K562 (cell line): ENCODE measurements around the gene MPST. TPM values are rescaled to one million over a fixed set of nuclear protein-coding genes. Genes with fewer than 3 reads are reported as not detected.

Source experiments
- ATAC-seq: fragments of 200-7000 bp; cut with Tn5 transposase; 3 replicates; pipeline ENCODE4 v1.9.1; 2020; ENCODE audit warnings: moderate library complexity
- BruUV-seq: library from RNA; stranded (reverse); fragments of 400-500 nt; replicated peaks from 2 replicates; lab custom pipeline; 2021; lab: Mats Ljungman, UMichigan
- CTCF ChIA-PET: fragments of 300-600 bp; formaldehyde crosslinking; extraction: SDS; loops from one replicate; lab custom pipeline; 2021; ENCODE audit warnings: low intra/inter-chr PET ratio; lab: Yijun Ruan, JAX
- POLR2A ChIA-PET: fragments of 300-600, 350-650 bp; sonication (Branson Sonifier 250); formaldehyde crosslinking; extraction: SDS; loops from one replicate; lab custom pipeline; 2021; ENCODE audit warnings: antibody characterized with exemption, inconsistent platforms; lab: Yijun Ruan, JAX
- DNase-seq, 4 experiments: peaks; one replicate each; pipeline versions ENCODE4 v3.0.0 to v3.0.0-alpha.2; 2011 to 2018; ENCODE audit warnings: low spot score in 3 of 4, mixed read lengths in 3 of 4; ENCODE audit errors: extremely low read depth in 1 of 4
- FAIRE-seq: peaks from 2 replicates; lab custom pipeline; 2011; peaks lifted over from hg19 to GRCh38; lab: Jason Lieb, UNC
- H2AFZ ChIP-seq: 2 replicates; pipeline ENCODE4 v1.6.0; 2011; ENCODE audit warnings: low read depth, low read length, control low read depth, inconsistent platforms
- H3K27ac ChIP-seq: fragments of 200-600 bp; 3 replicates; pipeline ENCODE4 v1.8.0; 2011; ENCODE audit warnings: low read depth, mild to moderate bottlenecking, control low read depth, inconsistent platforms, low read length, moderate library complexity, mixed read lengths; ENCODE audit errors: extremely low read depth
- H3K27me3 ChIP-seq, 2 experiments: fragments of 300-600 bp in 1 of 2; 2 replicates in 1 of 2; 3 replicates in 1 of 2; pipeline versions ENCODE4 v1.6.0 to v1.8.0; 2011; ENCODE audit warnings: inconsistent platforms in 2 of 2, low read length in 2 of 2, mild to moderate bottlenecking in 1 of 2, mixed read lengths in 1 of 2, moderate library complexity in 1 of 2; ENCODE audit not compliant: control insufficient read depth in 2 of 2, insufficient read depth in 2 of 2
- H3K36me3 ChIP-seq: fragments of 300-600 bp; 3 replicates; pipeline ENCODE4 v1.8.0; 2011; ENCODE audit warnings: mild to moderate bottlenecking, low read length, inconsistent platforms; ENCODE audit not compliant: control insufficient read depth, insufficient read depth
- H3K4me1 ChIP-seq, 2 experiments: fragments of 200-600 bp in 1 of 2; replicated peaks in 1 of 2; 2 replicates in 1 of 2; 3 replicates in 1 of 2; pipeline versions ENCODE4 v1.5.1 to v1.8.0; 2011; ENCODE audit warnings: inconsistent platforms in 2 of 2, low read length in 2 of 2, mild to moderate bottlenecking in 1 of 2, mixed read lengths in 1 of 2, moderate library complexity in 1 of 2; ENCODE audit not compliant: control insufficient read depth in 2 of 2, insufficient read depth in 2 of 2
- H3K4me2 ChIP-seq: 2 replicates; pipeline ENCODE4 v1.6.1; 2011; ENCODE audit warnings: low read length, control low read depth, inconsistent platforms, mixed read lengths; ENCODE audit not compliant: insufficient read depth
- H3K4me3 ChIP-seq: fragments of 200-600 bp; sonication (generic), shearing (Covaris generic); 2 replicates; pipeline ENCODE4 v1.5.1; 2016; ENCODE audit warnings: control low read depth, inconsistent platforms
- H3K79me2 ChIP-seq: fragments of 200-600 bp; 3 replicates; pipeline ENCODE4 v1.8.0; 2011; ENCODE audit warnings: low read length, inconsistent platforms; ENCODE audit not compliant: control insufficient read depth, insufficient read depth
- H3K9ac ChIP-seq, 2 experiments: 2 replicates each; pipeline versions ENCODE4 v1.6.0 to v1.6.1; 2011; ENCODE audit warnings: low read depth in 2 of 2, low read length in 2 of 2, control low read depth in 1 of 2, inconsistent platforms in 1 of 2, mild to moderate bottlenecking in 1 of 2, mixed read lengths in 1 of 2; ENCODE audit not compliant: insufficient read depth in 1 of 2
- H3K9me1 ChIP-seq: one replicate; pipeline ENCODE4 v1.6.0; 2011; ENCODE audit warnings: inconsistent platforms, mild to moderate bottlenecking, low read length, moderate library complexity; ENCODE audit not compliant: control insufficient read depth, insufficient read depth
- H3K9me3 ChIP-seq: replicated peaks from 2 replicates; pipeline ENCODE4 v1.5.1; 2011; ENCODE audit warnings: low read depth, low read length, inconsistent platforms; ENCODE audit not compliant: control insufficient read depth, insufficient read depth
- H4K20me1 ChIP-seq: replicated peaks from 2 replicates; pipeline ENCODE4 v1.6.1; 2011; ENCODE audit warnings: low read length, inconsistent platforms, mixed read lengths; ENCODE audit not compliant: control insufficient read depth, insufficient read depth
- EZH2 ChIP-seq: IDR thresholded peaks from 2 replicates; pipeline ENCODE4 v1.6.1; 2012; ENCODE audit warnings: low read depth, mild to moderate bottlenecking, inconsistent platforms, low read length, borderline replicate concordance
- POLR2G ChIP-seq: fragments of 200-400 bp; formaldehyde crosslinking; IDR thresholded peaks from 2 replicates; pipeline ENCODE4 v1.6.1; 2017; ENCODE audit warnings: low read depth, mild to moderate bottlenecking, antibody characterized with exemption, low read length, moderate library complexity
- RBFOX2 ChIP-seq: fragments of 200-400 bp; formaldehyde crosslinking; IDR thresholded peaks from 2 replicates; pipeline ENCODE4 v1.6.1; 2017; ENCODE audit warnings: low read depth, mild to moderate bottlenecking, low read length, moderate library complexity
- ZBED1 ChIP-seq: IDR thresholded peaks from 2 replicates; pipeline ENCODE4 v1.6.1; 2014
- ZBTB33 ChIP-seq: sonication (generic); formaldehyde crosslinking; IDR thresholded peaks from 2 replicates; pipeline ENCODE4 v1.8.1; 2023; ENCODE audit warnings: mild to moderate bottlenecking, missing genetic modification reagents
- ZFPM2 ChIP-seq: fragments of 250-450 bp; sonication (Bioruptor Pico); IDR thresholded peaks from 2 replicates; pipeline ENCODE4 v1.5.1; 2022; ENCODE audit warnings: mild to moderate bottlenecking
- ZNF133 ChIP-seq: fragments of 250-450 bp; sonication (Bioruptor Pico); IDR thresholded peaks from 2 replicates; pipeline ENCODE4 v1.4.0; 2020; ENCODE audit warnings: mild to moderate bottlenecking
- WGBS: fragments of 100-300 bp; shearing (Covaris generic); methylation state at CpG from one replicate; pipeline ENCODE4 v1.1.6; 2016; ENCODE audit warnings: low coverage, mixed read lengths; ENCODE audit not compliant: insufficient coverage; ENCODE audit errors: missing lambda C conversion rate; 5-methylcytosine and 5-hydroxymethylcytosine counted together
- in situ Hi-C: fragments of 300-500 bp; cut with MboI; formaldehyde crosslinking; loops from 4 replicates; pipeline ENCODE4 v1.15.0; 2018; ENCODE audit warnings: inconsistent platforms, mixed read lengths
- intact Hi-C: fragments of 100-400 bp; cut with micrococcal nuclease; formaldehyde crosslinking; loops from 2 replicates; pipeline ENCODE4 v1.14.2; 2022
- polyA plus RNA-seq, 8 experiments: library from polyadenylated mRNA; depleted of rRNA in 4 of 8; stranded (reverse) in 5 of 8; unstranded in 3 of 8; fragments of >200 nt; fragmentation: Nextera tagmentation in 2 of 8; fragmentation: Illumina TruSeq in 1 of 8; extraction: Ambion mirVana in 2 of 8; extraction: Trizol in 1 of 8; gene quantifications; 2 replicates each; pipeline versions ENCODE4 v1.2.1 to v1.2.3, GENCODE V29; 2011 to 2014; ENCODE audit warnings: inconsistent platforms in 1 of 8, missing spikeins in 1 of 8
- total RNA-seq, 7 experiments: library from RNA; depleted of rRNA in 6 of 7; stranded (reverse); fragments of >200 nt in 6 of 7; fragmentation: Illumina TruSeq in 2 of 7; extraction: Trizol in 2 of 7; gene quantifications; 2 replicates each; pipeline versions ENCODE4 v1.2.1 to v1.2.3, GENCODE V29; 2011 to 2021; ENCODE audit warnings: low replicate concordance in 1 of 7

The MPST gene
- total and polyA plus RNA-seq, 9 of the 15 experiments (the other 6 are each of a cell fraction or from before 2014, with no cell fraction given) = 0.65 to 104 (median 24.3) TPM

DNA sequence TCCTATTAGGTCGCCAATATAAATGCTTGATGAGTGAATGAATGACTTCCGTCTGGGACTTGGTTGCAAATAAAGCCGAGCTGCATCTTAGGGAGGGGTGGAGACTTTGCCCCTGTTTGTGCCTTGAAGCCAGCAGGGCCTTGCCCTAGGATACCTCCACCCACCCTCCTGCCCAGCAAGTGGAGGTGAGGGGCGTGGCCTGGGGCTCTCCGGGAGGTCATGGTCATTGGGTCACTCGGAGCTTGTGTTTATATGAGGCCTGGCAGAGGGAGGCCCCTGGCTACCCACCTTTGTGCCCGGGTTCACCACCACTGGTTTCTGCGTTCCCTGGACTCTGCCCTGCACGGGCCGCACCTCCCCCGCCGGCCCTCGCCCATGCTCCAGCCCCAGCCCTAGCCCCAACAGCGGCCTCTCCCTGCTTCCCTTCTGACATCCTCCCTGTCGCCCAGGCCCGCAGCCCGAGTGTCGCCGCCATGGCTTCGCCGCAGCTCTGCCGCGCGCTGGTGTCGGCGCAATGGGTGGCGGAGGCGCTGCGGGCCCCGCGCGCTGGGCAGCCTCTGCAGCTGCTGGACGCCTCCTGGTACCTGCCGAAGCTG, 4.3 kb downstream of the MPST start:
- POLR2A ChIA-PET = interaction anchor here (0.6 kb wide), 1 partner anchor 65 kb away, joined by 3 read pairs; no protein-coding TSS in a partner anchor

DNA sequence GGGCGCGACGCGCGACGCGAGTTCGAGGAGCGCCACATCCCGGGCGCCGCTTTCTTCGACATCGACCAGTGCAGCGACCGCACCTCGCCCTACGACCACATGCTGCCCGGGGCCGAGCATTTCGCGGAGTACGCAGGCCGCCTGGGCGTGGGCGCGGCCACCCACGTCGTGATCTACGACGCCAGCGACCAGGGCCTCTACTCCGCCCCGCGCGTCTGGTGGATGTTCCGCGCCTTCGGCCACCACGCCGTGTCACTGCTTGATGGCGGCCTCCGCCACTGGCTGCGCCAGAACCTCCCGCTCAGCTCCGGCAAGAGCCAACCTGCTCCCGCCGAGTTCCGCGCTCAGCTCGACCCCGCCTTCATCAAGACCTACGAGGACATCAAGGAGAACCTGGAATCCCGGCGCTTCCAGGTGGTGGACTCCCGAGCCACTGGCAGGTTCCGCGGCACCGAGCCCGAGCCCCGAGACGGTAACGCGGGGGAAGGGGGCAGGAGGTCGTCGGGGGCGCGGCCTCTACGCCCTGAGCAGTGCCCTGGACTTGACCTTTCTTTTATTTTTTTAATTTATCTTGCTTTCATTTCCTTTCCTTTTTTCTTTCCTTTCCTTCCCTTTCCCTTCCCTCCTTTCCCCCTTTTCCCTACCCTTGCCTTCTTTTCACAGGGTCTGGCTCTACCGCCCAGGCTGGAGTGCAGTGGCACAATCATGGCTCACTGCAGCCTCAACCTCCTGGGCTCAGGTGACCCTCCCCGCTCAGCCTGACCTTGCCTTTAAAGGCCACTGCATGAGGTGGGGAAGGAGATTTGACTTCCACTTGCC, 5.0 kb downstream of the MPST start:
- peaks cover 56% of the 10 kb centered on the region; the same call in 2 of the 3 replicates for H3K36me3 ChIP-seq
- no peaks in the 10 kb centered on the region for H4K20me1 ChIP-seq
- POLR2A ChIA-PET = interaction anchor here (0.6 kb wide), 1 partner anchor 65 kb away, joined by 3 read pairs; no protein-coding TSS in a partner anchor
- no peak overlapping the region for H3K4me2 ChIP-seq
- WGBS = 96% methylated on average over 11 of the region's 71 CpGs
- CTCF ChIA-PET = no interaction called here
- H3K27ac ChIP-seq = no peak overlapping the region
- H3K9me3 ChIP-seq = no peaks in the 10 kb centered on the region
- peaks cover 32% of the 10 kb centered on the region for H3K79me2 ChIP-seq
- no peak overlapping the region for H3K4me3 ChIP-seq
- BruUV-seq = no TSS peak
- H3K4me1 ChIP-seq = peaks cover 0 to 26% of the 10 kb centered on the region in 2 experiments; a peak in 3 of 5 replicates
- H3K27me3 ChIP-seq = no peaks in the 10 kb centered on the region
- intact Hi-C loops (no loop called here), in situ Hi-C loops (no loop called here)
- H2AFZ ChIP-seq = no peak overlapping the region
- no peaks in the 10 kb centered on the region for H3K9me1 ChIP-seq
- FAIRE-seq (no peak), DNase-seq (no peak)
- no peak overlapping the region for H3K9ac ChIP-seq
- peak; percentile 49; the same call in 1 of the 2 replicates for TF ChIP-seq ZBTB33
- TF ChIP-seq RBFOX2 = peak; percentile 50; the same call in 1 of the 2 replicates
- no peak for TF ChIP-seq ZNF133 (CRISPR knock-in tag)
- TF ChIP-seq POLR2G = 0 out of 2 replicates have a peak, but pooled peaks have one; percentile 25
- TF ChIP-seq, all 486 proteins: peak for 3
- ATAC-seq = no peak

More for the DNA sequence above, 4.3 kb downstream of the MPST start:
- WGBS = 90% methylated on average over 1 of the region's 34 CpGs
- no peak overlapping the region for H3K27ac ChIP-seq
- no peak overlapping the region for H2AFZ ChIP-seq
- peaks cover 36% of the 10 kb centered on the region for H3K79me2 ChIP-seq
- H3K9me3 ChIP-seq = no peaks in the 10 kb centered on the region
- ATAC-seq (no peak), DNase-seq (no peak), FAIRE-seq (no peak)
- H3K9me1 ChIP-seq = no peaks in the 10 kb centered on the region
- no peak overlapping the region for H3K9ac ChIP-seq
- CTCF ChIA-PET = no interaction called here
- no peaks in the 10 kb centered on the region for H3K27me3 ChIP-seq
- in situ Hi-C loops (no loop called here), intact Hi-C loops (no loop called here)
- no TSS peak for BruUV-seq
- H3K4me2 ChIP-seq = no peak overlapping the region
- TF ChIP-seq ZBED1 = no peak
- TF ChIP-seq POLR2G = peak; percentile 32; the same call in 1 of the 2 replicates
- no peak for TF ChIP-seq EZH2
- TF ChIP-seq ZFPM2 (CRISPR knock-in tag) = no peak
- no peak overlapping the region for H3K4me3 ChIP-seq
- no peaks in the 10 kb centered on the region for H4K20me1 ChIP-seq
- peaks cover 51% of the 10 kb centered on the region; the same call in 2 of the 3 replicates for H3K36me3 ChIP-seq
- H3K4me1 ChIP-seq = peaks cover 0 to 26% of the 10 kb centered on the region in 2 experiments; a peak in 3 of 5 replicates
